HepG2 (cell line): ENCODE results near the gene SPACA4. TPM values are rescaled to one million over a fixed set of nuclear protein-coding genes. Genes with fewer than 3 reads are reported as not detected.

ENCODE experiments used
- ATAC-seq: fragments of 200-7000 bp; cut with Tn5 transposase; 3 replicates; pipeline ENCODE4 v1.9.1; 2020; ENCODE audit warnings: mild to moderate bottlenecking, moderate library complexity
- BruUV-seq: library from RNA; stranded (reverse); fragments of 400-500 nt; replicated peaks from 2 replicates; lab custom pipeline; 2021; lab: Mats Ljungman, UMichigan
- CTCF ChIA-PET: fragments of 300-600 bp; formaldehyde crosslinking; extraction: SDS; loops from one replicate; lab custom pipeline; 2021; ENCODE audit warnings: low total read pairs, inconsistent platforms, low intra/inter-chr PET ratio; lab: Yijun Ruan, JAX
- POLR2A ChIA-PET: fragments of 350-600 bp; sonication (Branson Sonifier 250); formaldehyde crosslinking; loops from one replicate; lab custom pipeline; 2020; ENCODE audit warnings: antibody characterized with exemption, inconsistent platforms; lab: Yijun Ruan, JAX
- DNase-seq: peaks from one replicate; pipeline ENCODE4 v3.0.0-alpha.2; 2015; ENCODE audit warnings: low spot score
- FAIRE-seq: peaks from 3 replicates; lab custom pipeline; 2011; peaks lifted over from hg19 to GRCh38; lab: Jason Lieb, UNC
- H2AFZ ChIP-seq: one replicate; pipeline ENCODE4 v1.6.1; 2011; ENCODE audit warnings: low read length, inconsistent platforms
- H3K27ac ChIP-seq: fragments of 300-600 bp; 3 replicates; pipeline ENCODE4 v1.8.0; 2011; ENCODE audit warnings: mixed run types, mild to moderate bottlenecking, mixed read lengths, low read length, inconsistent platforms; ENCODE audit not compliant: insufficient read depth; ENCODE audit errors: extremely low read length
- H3K27me3 ChIP-seq, 2 experiments: fragments of 200-600 bp in 1 of 2; 2 replicates in 1 of 2; 3 replicates in 1 of 2; pipeline versions ENCODE4 v1.6.0 to v1.8.0; 2011; ENCODE audit warnings: low read length in 2 of 2, mild to moderate bottlenecking in 2 of 2, moderate library complexity in 2 of 2, inconsistent platforms in 1 of 2; ENCODE audit not compliant: insufficient read depth in 2 of 2, control insufficient read depth in 1 of 2
- H3K36me3 ChIP-seq, 2 experiments: fragments of 200-600 bp in 1 of 2; replicated peaks in 1 of 2; 2 replicates in 1 of 2; 3 replicates in 1 of 2; pipeline versions ENCODE4 v1.5.1 to v1.8.0; 2011; ENCODE audit warnings: low read length in 2 of 2, inconsistent platforms in 1 of 2; ENCODE audit not compliant: insufficient read depth in 2 of 2, control insufficient read depth in 1 of 2
- H3K4me1 ChIP-seq: 2 replicates; pipeline ENCODE4 v1.5.1; 2012; ENCODE audit warnings: low read length, inconsistent platforms; ENCODE audit not compliant: insufficient read depth
- H3K4me2 ChIP-seq: 2 replicates; pipeline ENCODE4 v1.6.0; 2011; ENCODE audit warnings: low read depth, low read length, inconsistent platforms
- H3K4me3 ChIP-seq, 3 experiments: fragments of 200-600 bp in 1 of 3; sonication (generic), shearing (Covaris generic) in 1 of 3; replicated peaks in 1 of 3; 2 replicates each; pipeline ENCODE4 v1.5.1; 2011 to 2016; ENCODE audit warnings: low read length in 3 of 3, inconsistent platforms in 2 of 3, low read depth in 2 of 3, mild to moderate bottlenecking in 2 of 3, control low read depth in 1 of 3, mixed read lengths in 1 of 3; ENCODE audit not compliant: insufficient read depth in 1 of 3
- H3K79me2 ChIP-seq: one replicate; pipeline ENCODE4 v1.6.1; 2011; ENCODE audit warnings: low read length, inconsistent platforms; ENCODE audit not compliant: insufficient read depth
- H3K9ac ChIP-seq: 2 replicates; pipeline ENCODE4 v1.6.0; 2011; ENCODE audit warnings: mild to moderate bottlenecking, low read depth, low read length, inconsistent platforms; ENCODE audit not compliant: insufficient read depth
- H3K9me3 ChIP-seq: 2 replicates; pipeline ENCODE4 v1.5.1; 2012; ENCODE audit warnings: mild to moderate bottlenecking, low read length
- H4K20me1 ChIP-seq: 2 replicates; pipeline ENCODE4 v1.6.0; 2011; ENCODE audit warnings: inconsistent platforms, mild to moderate bottlenecking, low read length, moderate library complexity; ENCODE audit not compliant: insufficient read depth
- AGO1 ChIP-seq: fragments of 200-400 bp; formaldehyde crosslinking; IDR thresholded peaks from 2 replicates; pipeline ENCODE4 v1.6.1; 2017; ENCODE audit warnings: mild to moderate bottlenecking, low read depth, low read length, moderate library complexity; ENCODE audit not compliant: poor library complexity, severe bottlenecking
- BRD4 ChIP-seq: sonication (generic); formaldehyde crosslinking; IDR thresholded peaks from 2 replicates; pipeline ENCODE4 v1.4.0; 2020; ENCODE audit warnings: missing genetic modification reagents
- SALL1 ChIP-seq: sonication (generic); formaldehyde crosslinking; IDR thresholded peaks from 2 replicates; pipeline ENCODE4 v1.8.0; 2022; ENCODE audit warnings: mild to moderate bottlenecking, missing genetic modification reagents
- TBX2 ChIP-seq: sonication (generic); formaldehyde crosslinking; IDR thresholded peaks from 2 replicates; pipeline ENCODE4 v1.5.0; 2020; ENCODE audit warnings: missing genetic modification reagents, mild to moderate bottlenecking, borderline replicate concordance
- ZMYM3 ChIP-seq: sonication (generic); formaldehyde crosslinking; IDR thresholded peaks from 2 replicates; pipeline ENCODE4 v1.5.1; 2020; ENCODE audit warnings: mild to moderate bottlenecking, missing genetic modification reagents
- ZNF121 ChIP-seq: sonication (generic); formaldehyde crosslinking; IDR thresholded peaks from 2 replicates; pipeline ENCODE4 v1.5.0; 2020; ENCODE audit warnings: mild to moderate bottlenecking, missing genetic modification reagents
- ZNF589 ChIP-seq: sonication (generic); formaldehyde crosslinking; conservative IDR thresholded peaks from 2 replicates; pipeline ENCODE4 v1.8.0; 2022; ENCODE audit warnings: mild to moderate bottlenecking, moderate library complexity, missing genetic modification reagents
- WGBS: methylation state at CpG from one replicate; pipeline ENCODE4 v1.1.6; 2017; ENCODE audit warnings: low lambda C conversion rate; 5-methylcytosine and 5-hydroxymethylcytosine counted together
- in situ Hi-C: cut with HindIII; loops from 2 replicates; pipeline ENCODE4 v1.10.0; 2017; ENCODE audit warnings: low pct_unique_long_range_greater_than_20kb; ENCODE audit not compliant: extremely low pct_ligation_motif_present
- intact Hi-C: fragments of 100-400 bp; cut with micrococcal nuclease; formaldehyde crosslinking; loops from one replicate; pipeline ENCODE4 v1.10.0; 2022; ENCODE audit not compliant: unreplicated experiment
- polyA plus RNA-seq, 8 experiments: library from polyadenylated mRNA; depleted of rRNA in 3 of 8; stranded (reverse) in 7 of 8; unstranded in 1 of 8; fragments of >200 nt; fragmentation: Illumina TruSeq in 4 of 8; extraction: Trizol in 4 of 8; gene quantifications; 2 replicates each; pipeline versions ENCODE4 v1.2.1 to v1.2.3, GENCODE V29; 2011 to 2016; ENCODE audit warnings: low read depth in 4 of 8, missing spikeins in 1 of 8, mixed read lengths in 1 of 8; ENCODE audit not compliant: insufficient read depth in 1 of 8
- total RNA-seq, 5 experiments: library from RNA; depleted of rRNA; stranded (reverse); fragments of >200 nt; fragmentation: Illumina TruSeq; extraction: Trizol; gene quantifications; 2 replicates each; pipeline ENCODE4 v1.2.3, GENCODE V29; 2016; ENCODE audit warnings: low read depth in 1 of 5
- TF ChIP-seq, protein P1 (sequence below): sonication (generic); formaldehyde crosslinking; IDR thresholded peaks from 2 replicates; pipeline ENCODE4 v1.4.0; 2020; ENCODE audit warnings: missing genetic modification reagents
- TF ChIP-seq, protein P2 (sequence below): IDR thresholded peaks from 2 replicates; pipeline ENCODE4 v1.6.1; 2016; ENCODE audit warnings: missing compliant biosample characterization, missing genetic modification reagents, borderline replicate concordance
- TF ChIP-seq, protein P3 (sequence below): sonication (generic); formaldehyde crosslinking; IDR thresholded peaks from 2 replicates; pipeline ENCODE4 v1.4.0; 2020; ENCODE audit warnings: mild to moderate bottlenecking, missing genetic modification reagents
- TF ChIP-seq, protein P4 (sequence below): sonication (generic); formaldehyde crosslinking; IDR thresholded peaks from one replicate; pipeline ENCODE4 v1.5.1; 2020; ENCODE audit warnings: mild to moderate bottlenecking, missing genetic modification reagents; ENCODE audit errors: not compliant biosample characterization

SPACA4 gene
- total and polyA plus RNA-seq, 2 of the 13 experiments (the other 11 are each of a cell fraction or from before 2014, with no cell fraction given) = not detected

DNA sequence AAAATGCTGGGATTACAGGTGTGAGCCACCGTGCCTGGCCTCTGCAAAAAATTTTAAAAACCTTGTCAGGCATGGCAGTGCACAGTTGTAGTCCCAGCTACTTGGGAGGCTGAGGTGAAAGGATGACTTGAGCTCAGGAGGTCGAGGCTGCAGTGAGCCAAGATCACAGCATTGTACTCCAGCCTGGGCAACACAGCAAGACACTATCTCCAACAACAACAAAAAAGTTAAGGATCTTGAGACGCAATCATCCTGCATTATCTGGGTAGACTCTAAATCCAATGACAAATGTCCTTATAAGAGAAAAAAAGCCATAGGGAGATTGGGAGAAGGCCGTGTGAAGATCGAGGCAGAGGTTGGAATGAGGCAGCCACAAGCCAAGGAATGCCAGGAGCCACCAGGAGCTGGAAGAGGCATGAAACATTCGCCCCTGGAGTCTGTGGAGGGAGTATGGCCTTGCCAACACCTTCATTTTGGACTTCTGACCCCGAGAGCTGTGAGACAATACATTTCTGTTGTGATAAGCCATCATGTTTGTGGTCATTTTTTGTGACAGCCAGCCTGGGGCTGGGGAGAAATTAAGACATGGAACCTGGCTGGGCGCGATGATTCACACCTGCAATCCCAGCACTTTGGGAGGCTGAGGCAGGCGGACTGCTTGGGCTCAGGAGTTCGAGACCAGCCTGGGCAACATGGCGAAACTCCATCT is 44.6 kb downstream of the SPACA4 start:
- no peak overlapping the region for H3K9ac ChIP-seq
- no TSS peak for BruUV-seq
- H3K79me2 ChIP-seq = no peaks in the 10 kb centered on the region
- no peak overlapping the region for H3K4me2 ChIP-seq
- no peaks in the 10 kb centered on the region for H3K36me3 ChIP-seq
- WGBS = 54% methylated on average over 12 of the region's 12 CpGs
- ATAC-seq (no peak), DNase-seq (peak; percentile 48), FAIRE-seq (no peak)
- intact Hi-C loops (no loop called here), in situ Hi-C loops (no loop called here)
- no peaks in the 10 kb centered on the region for H3K27me3 ChIP-seq
- CTCF ChIA-PET = no interaction called here
- POLR2A ChIA-PET = no interaction called here
- H3K9me3 ChIP-seq = no peaks in the 10 kb centered on the region
- no peak overlapping the region for H2AFZ ChIP-seq
- peaks cover 16% of the 10 kb centered on the region for H3K4me1 ChIP-seq
- H3K27ac ChIP-seq = no peak overlapping the region
- H4K20me1 ChIP-seq = no peaks in the 10 kb centered on the region
- H3K4me3 ChIP-seq = no peak overlapping the region
- TF ChIP-seq, protein P1, sequence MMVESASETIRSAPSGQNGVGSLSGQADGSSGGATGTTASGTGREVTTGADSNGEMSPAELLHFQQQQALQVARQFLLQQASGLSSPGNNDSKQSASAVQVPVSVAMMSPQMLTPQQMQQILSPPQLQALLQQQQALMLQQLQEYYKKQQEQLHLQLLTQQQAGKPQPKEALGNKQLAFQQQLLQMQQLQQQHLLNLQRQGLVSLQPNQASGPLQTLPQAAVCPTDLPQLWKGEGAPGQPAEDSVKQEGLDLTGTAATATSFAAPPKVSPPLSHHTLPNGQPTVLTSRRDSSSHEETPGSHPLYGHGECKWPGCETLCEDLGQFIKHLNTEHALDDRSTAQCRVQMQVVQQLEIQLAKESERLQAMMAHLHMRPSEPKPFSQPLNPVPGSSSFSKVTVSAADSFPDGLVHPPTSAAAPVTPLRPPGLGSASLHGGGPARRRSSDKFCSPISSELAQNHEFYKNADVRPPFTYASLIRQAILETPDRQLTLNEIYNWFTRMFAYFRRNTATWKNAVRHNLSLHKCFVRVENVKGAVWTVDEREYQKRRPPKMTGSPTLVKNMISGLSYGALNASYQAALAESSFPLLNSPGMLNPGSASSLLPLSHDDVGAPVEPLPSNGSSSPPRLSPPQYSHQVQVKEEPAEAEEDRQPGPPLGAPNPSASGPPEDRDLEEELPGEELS (CRISPR knock-in tag) = 0 out of 2 replicates have a peak, but pooled peaks have one; percentile 9
- peak; percentile 60; the same call in 1 of the 2 replicates for TF ChIP-seq TBX2 (CRISPR knock-in tag)
- TF ChIP-seq BRD4 (CRISPR knock-in tag) = no peak
- TF ChIP-seq, protein P2, sequence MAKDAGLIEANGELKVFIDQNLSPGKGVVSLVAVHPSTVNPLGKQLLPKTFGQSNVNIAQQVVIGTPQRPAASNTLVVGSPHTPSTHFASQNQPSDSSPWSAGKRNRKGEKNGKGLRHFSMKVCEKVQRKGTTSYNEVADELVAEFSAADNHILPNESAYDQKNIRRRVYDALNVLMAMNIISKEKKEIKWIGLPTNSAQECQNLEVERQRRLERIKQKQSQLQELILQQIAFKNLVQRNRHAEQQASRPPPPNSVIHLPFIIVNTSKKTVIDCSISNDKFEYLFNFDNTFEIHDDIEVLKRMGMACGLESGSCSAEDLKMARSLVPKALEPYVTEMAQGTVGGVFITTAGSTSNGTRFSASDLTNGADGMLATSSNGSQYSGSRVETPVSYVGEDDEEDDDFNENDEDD (CRISPR knock-in tag) = no peak
- TF ChIP-seq SALL1 (CRISPR knock-in tag) = peak; percentile 43; the same call in 1 of the 2 replicates
- TF ChIP-seq, protein P3, sequence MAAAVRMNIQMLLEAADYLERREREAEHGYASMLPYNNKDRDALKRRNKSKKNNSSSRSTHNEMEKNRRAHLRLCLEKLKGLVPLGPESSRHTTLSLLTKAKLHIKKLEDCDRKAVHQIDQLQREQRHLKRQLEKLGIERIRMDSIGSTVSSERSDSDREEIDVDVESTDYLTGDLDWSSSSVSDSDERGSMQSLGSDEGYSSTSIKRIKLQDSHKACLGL (CRISPR knock-in tag) = no peak
- TF ChIP-seq ZNF589 (CRISPR knock-in tag) = no peak
- peak; percentile 61 for TF ChIP-seq ZNF121 (CRISPR knock-in tag)
- TF ChIP-seq AGO1 = no peak
- TF ChIP-seq, protein P4, sequence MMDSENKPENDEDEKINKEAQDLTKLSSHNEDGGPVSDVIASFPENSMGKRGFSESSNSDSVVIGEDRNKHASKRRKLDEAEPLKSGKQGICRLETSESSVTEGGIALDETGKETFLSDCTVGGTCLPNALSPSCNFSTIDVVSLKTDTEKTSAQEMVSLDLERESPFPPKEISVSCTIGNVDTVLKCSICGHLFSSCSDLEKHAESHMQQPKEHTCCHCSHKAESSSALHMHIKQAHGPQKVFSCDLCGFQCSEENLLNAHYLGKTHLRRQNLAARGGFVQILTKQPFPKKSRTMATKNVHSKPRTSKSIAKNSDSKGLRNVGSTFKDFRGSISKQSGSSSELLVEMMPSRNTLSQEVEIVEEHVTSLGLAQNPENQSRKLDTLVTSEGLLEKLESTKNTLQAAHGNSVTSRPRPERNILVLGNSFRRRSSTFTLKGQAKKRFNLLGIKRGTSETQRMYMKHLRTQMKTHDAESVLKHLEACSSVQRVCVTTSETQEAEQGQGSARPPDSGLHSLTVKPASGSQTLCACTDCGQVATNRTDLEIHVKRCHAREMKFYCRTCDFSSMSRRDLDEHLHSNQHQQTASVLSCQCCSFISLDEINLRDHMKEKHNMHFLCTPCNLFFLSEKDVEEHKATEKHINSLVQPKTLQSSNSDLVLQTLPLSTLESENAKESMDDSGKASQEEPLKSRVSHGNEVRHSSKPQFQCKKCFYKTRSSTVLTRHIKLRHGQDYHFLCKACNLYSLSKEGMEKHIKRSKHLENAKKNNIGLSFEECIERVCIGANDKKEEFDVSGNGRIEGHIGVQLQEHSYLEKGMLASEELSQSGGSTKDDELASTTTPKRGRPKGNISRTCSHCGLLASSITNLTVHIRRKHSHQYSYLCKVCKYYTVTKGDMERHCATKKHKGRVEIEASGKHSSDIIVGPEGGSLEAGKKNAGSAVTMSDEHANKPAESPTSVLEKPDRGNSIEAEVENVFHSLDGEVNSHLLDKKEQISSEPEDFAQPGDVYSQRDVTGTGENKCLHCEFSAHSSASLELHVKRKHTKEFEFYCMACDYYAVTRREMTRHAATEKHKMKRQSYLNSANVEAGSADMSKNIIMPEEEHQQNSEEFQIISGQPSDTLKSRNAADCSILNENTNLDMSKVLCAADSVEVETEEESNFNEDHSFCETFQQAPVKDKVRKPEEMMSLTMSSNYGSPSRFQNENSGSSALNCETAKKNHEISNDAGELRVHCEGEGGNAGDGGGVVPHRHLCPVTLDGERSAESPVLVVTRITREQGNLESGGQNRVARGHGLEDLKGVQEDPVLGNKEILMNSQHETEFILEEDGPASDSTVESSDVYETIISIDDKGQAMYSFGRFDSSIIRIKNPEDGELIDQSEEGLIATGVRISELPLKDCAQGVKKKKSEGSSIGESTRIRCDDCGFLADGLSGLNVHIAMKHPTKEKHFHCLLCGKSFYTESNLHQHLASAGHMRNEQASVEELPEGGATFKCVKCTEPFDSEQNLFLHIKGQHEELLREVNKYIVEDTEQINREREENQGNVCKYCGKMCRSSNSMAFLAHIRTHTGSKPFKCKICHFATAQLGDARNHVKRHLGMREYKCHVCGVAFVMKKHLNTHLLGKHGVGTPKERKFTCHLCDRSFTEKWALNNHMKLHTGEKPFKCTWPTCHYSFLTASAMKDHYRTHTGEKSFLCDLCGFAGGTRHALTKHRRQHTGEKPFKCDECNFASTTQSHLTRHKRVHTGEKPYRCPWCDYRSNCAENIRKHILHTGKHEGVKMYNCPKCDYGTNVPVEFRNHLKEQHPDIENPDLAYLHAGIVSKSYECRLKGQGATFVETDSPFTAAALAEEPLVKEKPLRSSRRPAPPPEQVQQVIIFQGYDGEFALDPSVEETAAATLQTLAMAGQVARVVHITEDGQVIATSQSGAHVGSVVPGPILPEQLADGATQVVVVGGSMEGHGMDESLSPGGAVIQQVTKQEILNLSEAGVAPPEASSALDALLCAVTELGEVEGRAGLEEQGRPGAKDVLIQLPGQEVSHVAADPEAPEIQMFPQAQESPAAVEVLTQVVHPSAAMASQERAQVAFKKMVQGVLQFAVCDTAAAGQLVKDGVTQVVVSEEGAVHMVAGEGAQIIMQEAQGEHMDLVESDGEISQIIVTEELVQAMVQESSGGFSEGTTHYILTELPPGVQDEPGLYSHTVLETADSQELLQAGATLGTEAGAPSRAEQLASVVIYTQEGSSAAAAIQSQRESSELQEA = no peak
- TF ChIP-seq ZMYM3 (CRISPR knock-in tag) = peak; percentile 47; the same call in 1 of the 2 replicates
